Motor neuron (in vitro differentiated cells): ENCODE data around the gene ENTPD2. TPM values are rescaled to one million over a fixed set of nuclear protein-coding genes. Genes with fewer than 3 reads are reported as not detected.
"Not testable (repeated sequence)": the region's sequence is repeated elsewhere in the genome, so short reads cannot be mapped to it uniquely, and the experiment has no call there.

Source experiments
- ATAC-seq, 8 experiments: fragments of 200-7000 bp; cut with Tn5 transposase; replicated peaks in 6 of 8; 2 replicates each; pipeline ENCODE4 v1.8.0; 2021; ENCODE audit warnings: mild to moderate bottlenecking in 8 of 8, moderate library complexity in 8 of 8
- H3K27ac ChIP-seq, 2 donors: fragments of 250-450 bp; sonication (Bioruptor Pico); 2 replicates each; pipeline ENCODE4 v1.9.0; 2021; ENCODE audit warnings: antibody characterized with exemption in 2 of 2, mild to moderate bottlenecking in 2 of 2, moderate library complexity in 1 of 2
- H3K4me1 ChIP-seq, 2 donors: fragments of 250-450 bp; sonication (Bioruptor Pico); replicated peaks in 1 of 2; 2 replicates each; pipeline ENCODE4 v1.6.1; 2021; ENCODE audit warnings: antibody characterized with exemption in 2 of 2, mild to moderate bottlenecking in 2 of 2, moderate library complexity in 1 of 2
- H3K4me3 ChIP-seq, 5 donors: fragments of 250-450 bp; sonication (Bioruptor Pico); 2 replicates each; pipeline ENCODE4 v1.9.0; 2021; ENCODE audit warnings: antibody characterized with exemption in 5 of 5, mild to moderate bottlenecking in 5 of 5, moderate library complexity in 4 of 5
- WGBS, 10 experiments: fragments of 450-650 bp; shearing (Covaris generic); methylation state at CpG; one replicate each; pipeline ENCODE4 v1.0.0; 2022; 5-methylcytosine and 5-hydroxymethylcytosine counted together
- in situ Hi-C, 9 experiments: fragments of 400-800 bp; cut with MboI; loops; one replicate each; pipeline ENCODE4 v1.15.0; 2021; ENCODE audit warnings: low sequenced_read_pairs in 9 of 9, low pct_unique_long_range_greater_than_20kb in 2 of 9; ENCODE audit not compliant: unreplicated experiment in 9 of 9
- total RNA-seq, 8 experiments: library from RNA; unstranded; fragments of 300-600 nt; gene quantifications; 2 replicates each; pipeline versions ENCODE4 v1.2.3 to v1.2.4, GENCODE V29; 2022

The ENTPD2 gene
- total RNA-seq, 8 experiments from 2014 or later, result 0.13 to 1.3 (median 0.34) TPM

GRCh38 chr9:137009938-137010732 is 43.7 kb downstream of the ENTPD2 start:
- 60% methylated on average over 1 of the region's 49 CpGs; no CpG with 5 or more reads in 9 of the 10 experiments for WGBS, 10 experiments
- no peaks in the 10 kb centered on the region for H3K4me1 ChIP-seq
- in situ Hi-C loops, result no loop called here
- H3K27ac ChIP-seq, result no peak overlapping the region
- ATAC-seq, result no peak
- H3K4me3 ChIP-seq, result no peak overlapping the region

DNA sequence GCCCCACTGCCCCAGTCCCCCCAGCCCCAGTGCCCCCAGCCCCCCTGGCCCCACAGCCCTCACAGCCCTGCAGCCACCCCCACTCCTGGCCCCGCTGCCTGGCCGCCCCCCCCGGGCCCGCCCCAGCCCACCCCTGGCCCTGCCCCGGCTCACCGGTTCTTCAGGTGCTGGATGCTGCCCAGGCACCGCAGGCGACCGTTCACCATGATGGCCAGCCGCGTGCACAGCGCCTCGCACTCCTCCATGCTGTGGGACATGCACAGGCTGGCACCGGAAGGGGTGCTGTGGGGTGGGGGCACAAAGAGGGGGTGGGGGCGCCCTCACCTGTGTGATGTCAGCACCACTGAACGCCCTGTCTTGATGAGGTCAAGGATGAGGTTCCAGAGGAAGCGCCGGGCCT is 44.6 kb downstream of the ENTPD2 start:
- in situ Hi-C loops, result no loop called here
- WGBS, 10 experiments, result no CpG with 5 or more reads among the region's 18 CpGs

GRCh38 chr9:137008312-137008711 is 45.5 kb downstream of the ENTPD2 start:
- H3K4me1 ChIP-seq, result no peaks in the 10 kb centered on the region
- no peak overlapping the region for H3K27ac ChIP-seq
- no peak overlapping the region for H3K4me3 ChIP-seq
- peak in 1 of 8 experiments; percentile 5 for ATAC-seq
- in situ Hi-C loops, result no loop called here
- WGBS, 10 experiments, result 100% methylated on average over 2 of the region's 22 CpGs; no CpG with 5 or more reads in 9 of the 10 experiments

More for the DNA sequence above, 44.6 kb downstream of the ENTPD2 start:
- ATAC-seq, result no peak
- Histone ChIP-seq H3K4me1 (no peaks in the 10 kb centered on the region), H3K27ac (no peak overlapping the region), H3K4me3 (no peak overlapping the region)

DNA sequence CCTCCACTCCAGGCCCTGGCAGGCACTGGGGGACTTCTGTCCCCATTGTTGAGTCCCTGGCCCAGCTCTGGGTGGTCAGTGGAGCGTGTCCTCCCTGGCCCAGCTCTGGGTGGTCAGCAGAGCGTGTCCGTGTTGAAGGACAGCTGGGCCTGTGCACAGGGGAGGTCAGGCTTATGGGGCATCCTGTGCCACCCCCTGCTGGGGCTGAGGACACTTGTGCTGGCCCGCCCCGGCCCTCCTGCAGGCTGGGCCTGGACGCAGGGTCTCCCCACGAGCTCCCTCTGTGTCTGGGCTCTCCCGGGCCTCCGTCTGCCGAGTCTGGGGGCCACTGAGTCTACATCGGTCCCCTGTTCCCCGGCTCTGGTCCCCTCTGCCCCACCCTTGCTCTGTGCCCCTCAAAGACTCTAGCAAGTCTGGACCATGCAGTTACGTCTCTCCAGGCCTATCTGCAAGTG is 46.0 kb downstream of the ENTPD2 start:
- in situ Hi-C loops, result no loop called here
- no CpG with 5 or more reads among the region's 13 CpGs for WGBS, 10 experiments
- H3K4me1 ChIP-seq, result no peaks in the 10 kb centered on the region
- H3K4me3 ChIP-seq, result no peak overlapping the region
- peak in 4 of 8 experiments; percentile 5 to 22 (median 16) for ATAC-seq
- H3K27ac ChIP-seq, result no peak overlapping the region

GRCh38 chr9:137007108-137007815 is 46.6 kb downstream of the ENTPD2 start:
- 90% methylated on average over 2 of the region's 30 CpGs; no CpG with 5 or more reads in 9 of the 10 experiments for WGBS, 10 experiments
- H3K4me1 ChIP-seq, result no peaks in the 10 kb centered on the region
- no peak overlapping the region for H3K4me3 ChIP-seq
- no peak overlapping the region for H3K27ac ChIP-seq
- in situ Hi-C loops, result no loop called here
- peak in 6 of 8 experiments; percentile 8 to 48 (median 21) for ATAC-seq

GRCh38 chr9:137006116-137007003 is 47.5 kb downstream of the ENTPD2 start:
- Histone ChIP-seq H3K4me1 (no peaks in the 10 kb centered on the region), H3K27ac (no peak overlapping the region), H3K4me3 (no peak overlapping the region)
- ATAC-seq, result peak in 1 of 8 experiments; percentile 4
- WGBS, 10 experiments, result 79 to 100% (median 90%) methylated on average over 1 to 7 of the region's 24 CpGs; no CpG with 5 or more reads in 5 of the 10 experiments
- in situ Hi-C loops, result no loop called here

DNA sequence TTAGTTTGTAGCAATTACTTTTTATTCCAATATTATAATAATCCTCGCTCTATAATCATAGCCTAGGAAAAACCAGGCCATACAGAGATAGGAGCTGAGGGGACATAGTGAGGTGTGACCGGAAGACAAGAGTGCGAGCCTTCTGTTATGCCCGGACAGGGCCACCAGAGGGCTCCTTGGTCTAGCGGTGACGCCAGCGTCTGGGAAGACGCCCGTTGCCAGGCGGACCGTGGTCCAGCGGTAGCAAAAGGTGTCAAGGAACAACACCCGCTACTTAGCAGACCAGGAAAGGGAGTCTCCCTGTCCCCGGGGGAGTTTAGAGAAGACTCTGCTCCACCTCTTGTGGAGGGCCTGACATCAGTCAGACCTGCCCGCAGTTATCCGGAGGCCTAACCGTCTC is 49.6 kb downstream of the ENTPD2 start:
- H3K27ac ChIP-seq, H3K4me3 ChIP-seq, in situ Hi-C loops, ATAC-seq, H3K4me1 ChIP-seq: not testable (repeated sequence)
- WGBS, 10 experiments, result 17% methylated on average over 6 of the region's 17 CpGs; no CpG with 5 or more reads in 9 of the 10 experiments

- Histone ChIP-seq H3K4me1 (no peaks in the 10 kb centered on the region), H3K4me3 (no peak overlapping the region), H3K27ac (no peak overlapping the region)
- WGBS, 10 experiments, result 66 to 90% (median 84%) methylated on average over 2 to 9 of the region's 10 CpGs; no CpG with 5 or more reads in 6 of the 10 experiments
- no peak for ATAC-seq
- in situ Hi-C loops, result no loop called here
Observed at GRCh38 chr9:137002646-137003041, 51.2 kb downstream of the ENTPD2 start.

GRCh38 chr9:137001857-137002645 is 51.8 kb downstream of the ENTPD2 start:
- no peak for ATAC-seq
- 53 to 88% (median 80%) methylated on average over 1 to 10 of the region's 20 CpGs; no CpG with 5 or more reads in 3 of the 10 experiments for WGBS, 10 experiments
- in situ Hi-C loops, result no loop called here
- Histone ChIP-seq H3K4me1 (no peaks in the 10 kb centered on the region), H3K27ac (no peak overlapping the region), H3K4me3 (no peak overlapping the region)

- in situ Hi-C loops, result no loop called here
- ATAC-seq, result no peak
- Histone ChIP-seq H3K4me1 (peaks cover 0 to 9% of the 10 kb centered on the region in 2 donors), H3K27ac (no peak overlapping the region), H3K4me3 (no peak overlapping the region)
- WGBS, 10 experiments, result 20 to 100% (median 77%) methylated on average over 1 to 4 of the region's 10 CpGs; no CpG with 5 or more reads in 4 of the 10 experiments
Observed at GRCh38 chr9:137000177-137000930, 53.5 kb downstream of the ENTPD2 start.
